ENCODE measurements around the gene ITPR1.

DNA sequence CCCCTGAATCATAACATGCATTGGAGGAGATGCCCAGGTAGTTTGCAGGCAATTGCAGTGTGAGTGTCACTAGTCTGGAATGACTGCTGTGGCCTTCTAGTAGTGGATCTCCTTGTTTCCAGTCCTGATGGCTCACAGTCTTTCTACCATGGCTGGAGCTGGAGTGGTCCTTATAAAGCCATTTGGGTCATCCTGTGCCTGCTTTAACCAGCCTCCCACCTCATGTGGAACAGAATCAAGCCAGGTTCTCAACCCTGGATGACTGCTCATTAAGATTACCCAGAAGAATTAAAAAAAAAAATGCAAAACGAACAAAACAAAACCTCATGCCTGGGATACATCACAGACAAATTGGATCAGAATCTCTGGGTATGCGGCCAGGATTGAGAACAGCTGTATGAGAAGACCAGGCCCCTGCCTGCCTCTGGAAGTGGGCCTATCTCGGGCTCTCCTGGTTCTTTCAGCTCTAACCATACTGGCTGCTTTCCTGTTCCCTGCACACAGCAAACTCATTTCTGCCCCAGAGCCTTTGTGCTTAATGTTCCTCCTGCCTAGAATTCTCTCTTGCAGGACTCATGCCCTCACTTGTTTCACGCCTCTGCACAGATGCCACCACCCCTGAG, 96.4 kb downstream of the ITPR1 start:
- TF ChIP-seq, protein P1, sequence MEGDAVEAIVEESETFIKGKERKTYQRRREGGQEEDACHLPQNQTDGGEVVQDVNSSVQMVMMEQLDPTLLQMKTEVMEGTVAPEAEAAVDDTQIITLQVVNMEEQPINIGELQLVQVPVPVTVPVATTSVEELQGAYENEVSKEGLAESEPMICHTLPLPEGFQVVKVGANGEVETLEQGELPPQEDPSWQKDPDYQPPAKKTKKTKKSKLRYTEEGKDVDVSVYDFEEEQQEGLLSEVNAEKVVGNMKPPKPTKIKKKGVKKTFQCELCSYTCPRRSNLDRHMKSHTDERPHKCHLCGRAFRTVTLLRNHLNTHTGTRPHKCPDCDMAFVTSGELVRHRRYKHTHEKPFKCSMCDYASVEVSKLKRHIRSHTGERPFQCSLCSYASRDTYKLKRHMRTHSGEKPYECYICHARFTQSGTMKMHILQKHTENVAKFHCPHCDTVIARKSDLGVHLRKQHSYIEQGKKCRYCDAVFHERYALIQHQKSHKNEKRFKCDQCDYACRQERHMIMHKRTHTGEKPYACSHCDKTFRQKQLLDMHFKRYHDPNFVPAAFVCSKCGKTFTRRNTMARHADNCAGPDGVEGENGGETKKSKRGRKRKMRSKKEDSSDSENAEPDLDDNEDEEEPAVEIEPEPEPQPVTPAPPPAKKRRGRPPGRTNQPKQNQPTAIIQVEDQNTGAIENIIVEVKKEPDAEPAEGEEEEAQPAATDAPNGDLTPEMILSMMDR (IDR thresholded peaks at IDR 0.05; ENCODE audit: low read depth, low read length): no peak
- no peak for TF ChIP-seq POLR2A (IDR thresholded peaks at IDR 0.05; ENCODE audit: extremely low read depth, insufficient read length)
- TF ChIP-seq, protein P2, sequence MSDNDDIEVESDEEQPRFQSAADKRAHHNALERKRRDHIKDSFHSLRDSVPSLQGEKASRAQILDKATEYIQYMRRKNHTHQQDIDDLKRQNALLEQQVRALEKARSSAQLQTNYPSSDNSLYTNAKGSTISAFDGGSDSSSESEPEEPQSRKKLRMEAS (IDR thresholded peaks at IDR 0.05; ENCODE audit: low read depth, low read length): no peak

All from NB4 (cell line).